ENCODE data around the gene CBARP.
"Not testable (repeated sequence)": the region's sequence is repeated elsewhere in the genome, so short reads cannot be mapped to it uniquely, and the experiment has no call there.

CBARP gene

GRCh38 chr19:1252821-1253513, 15.2 kb upstream of the CBARP start:
- peak; percentile 92 to 96 for DNase-seq (ENCODE audit: low read depth in 2 of 2)

DNA sequence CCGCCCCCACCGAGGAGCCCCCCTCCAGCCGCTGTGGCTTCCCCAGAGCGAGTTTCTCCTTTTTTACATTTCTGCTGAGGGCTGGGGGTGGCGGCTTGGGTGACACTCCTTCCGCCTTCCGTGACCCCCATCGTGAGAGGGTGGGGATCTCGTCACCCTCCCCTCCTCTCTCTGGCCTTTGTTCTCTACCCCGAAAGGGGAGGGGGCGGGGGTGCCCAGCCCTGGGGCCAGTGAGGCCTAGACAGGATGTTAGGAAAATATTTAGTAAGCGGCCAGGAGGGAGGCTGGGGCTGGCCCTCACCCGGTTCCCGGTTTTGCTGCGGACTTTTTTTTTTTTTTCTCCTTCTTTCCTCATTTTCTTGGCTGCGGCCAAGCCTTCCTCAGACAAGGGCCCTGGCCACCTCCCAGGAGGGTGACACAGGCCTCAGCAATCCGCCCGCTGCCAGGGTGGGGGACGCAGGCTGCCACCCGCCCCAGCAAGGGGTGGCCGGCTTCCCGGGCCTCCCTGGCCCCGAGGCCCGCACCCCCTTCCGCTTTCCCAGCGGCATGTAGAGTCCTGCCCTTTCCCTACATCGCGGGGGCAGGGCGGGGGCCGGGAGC, 14.5 kb upstream of the CBARP start:
- DNase-seq (ENCODE audit: low read depth in 2 of 2) = peak; percentile 75 to 78

DNA sequence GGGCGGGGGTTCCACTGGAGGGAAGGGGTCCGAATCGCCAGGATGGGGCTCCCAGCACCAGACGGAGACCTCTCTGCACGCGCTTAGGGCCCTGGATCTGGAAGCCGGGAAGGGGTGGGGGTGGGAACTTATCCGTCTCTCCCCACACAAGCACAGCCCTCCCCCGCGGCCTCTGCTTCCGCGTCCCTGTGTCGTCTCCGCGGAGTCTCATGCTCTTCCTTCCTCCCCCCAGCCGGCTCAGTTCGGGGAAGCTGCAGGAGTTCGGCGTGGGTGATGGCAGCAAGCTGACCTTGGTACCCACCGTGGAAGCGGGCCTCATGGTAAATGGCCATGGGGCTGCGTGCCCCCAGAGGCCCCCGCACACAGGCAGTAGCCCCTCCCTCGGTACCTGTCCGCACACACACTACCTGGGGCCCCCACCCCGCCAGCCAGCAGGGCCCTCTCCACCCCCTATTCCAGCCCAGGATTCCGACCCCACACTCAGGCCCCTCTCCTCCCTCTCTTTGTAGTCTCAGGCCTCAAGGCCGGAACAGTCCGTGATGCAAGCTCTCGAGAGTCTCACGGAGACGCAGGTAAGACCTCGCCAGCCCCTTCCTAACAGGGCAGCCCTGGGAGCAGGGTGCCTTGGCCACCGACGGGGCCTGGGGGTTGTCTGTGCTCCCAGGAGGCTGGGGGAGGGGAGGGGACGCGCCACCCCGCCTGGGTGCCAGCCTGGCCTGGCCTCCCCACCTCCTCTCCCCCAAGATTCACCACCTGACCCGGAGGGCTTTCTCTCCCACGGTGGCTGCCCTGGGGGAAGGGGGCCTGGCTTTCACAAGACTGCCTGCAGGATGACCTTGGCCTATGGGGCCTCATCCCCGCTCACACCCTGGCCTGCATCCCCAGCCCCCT, 13.8 kb upstream of the CBARP start:
- DNase-seq (ENCODE audit: low read depth in 2 of 2) = no peak

- no peak for DNase-seq (ENCODE audit: low read depth in 2 of 2)
Measured at GRCh38 chr19:1250437-1251260, 12.8 kb upstream of the CBARP start.

DNA sequence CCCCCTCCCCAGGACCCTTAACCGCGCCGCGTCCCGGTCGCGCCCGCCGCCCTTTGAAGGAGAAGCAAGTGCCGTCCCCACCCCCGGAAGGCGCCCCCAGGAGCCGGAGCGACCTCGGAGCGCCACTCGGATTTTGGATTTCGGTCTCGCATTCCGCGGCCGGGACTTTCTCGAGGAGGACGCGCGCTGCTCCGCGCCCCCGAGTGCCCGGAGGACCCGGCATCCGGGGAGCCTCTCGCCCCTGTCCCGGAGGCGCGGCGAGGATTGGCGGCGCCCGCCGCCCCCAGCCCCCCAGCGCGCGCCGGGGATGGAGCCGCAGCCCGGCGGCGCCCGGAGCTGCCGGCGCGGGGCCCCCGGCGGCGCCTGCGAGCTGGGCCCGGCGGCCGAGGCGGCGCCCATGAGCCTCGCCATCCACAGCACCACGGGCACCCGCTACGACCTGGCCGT, 12.2 kb upstream of the CBARP start:
- no peak for DNase-seq (ENCODE audit: low read depth in 2 of 2)

GRCh38 chr19:1249298-1249989, 11.6 kb upstream of the CBARP start:
- DNase-seq (ENCODE audit: low read depth in 2 of 2) = peak; percentile 94 to 95

GRCh38 chr19:1248786-1249297, 11.0 kb upstream of the CBARP start:
- DNase-seq (ENCODE audit: low read depth in 2 of 2) = peak in 1 of 2 experiments; percentile 56

- peak; percentile 68 to 71 for DNase-seq (ENCODE audit: low read depth in 2 of 2)
Measured at GRCh38 chr19:1248139-1248785, 10.5 kb upstream of the CBARP start, which contains the start of gene MIDN. MIDN (plus strand) TSS chr19:1248583; CDS start chr19:1250297, 1,714 bp downstream.

DNA sequence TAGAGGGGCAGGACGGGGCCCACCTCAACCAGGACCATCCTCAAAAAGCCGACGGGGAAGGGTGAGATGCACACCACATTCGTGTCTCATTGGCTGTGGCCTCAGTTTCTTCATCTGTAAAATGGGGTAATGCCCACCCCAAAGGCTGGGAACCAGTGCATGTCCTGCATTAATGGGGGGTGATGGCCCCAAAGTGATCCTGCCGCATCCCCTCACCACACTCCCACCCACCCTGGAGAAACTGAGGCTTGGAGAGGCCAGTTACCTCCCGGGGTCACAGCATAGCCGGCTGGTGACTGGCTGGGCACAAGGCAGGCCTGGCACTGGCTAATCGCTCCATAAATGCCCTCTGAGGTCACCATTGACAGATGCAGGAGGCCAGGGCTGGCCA, 9.9 kb upstream of the CBARP start:
- DNase-seq (ENCODE audit: low read depth in 2 of 2) = no peak

DNA sequence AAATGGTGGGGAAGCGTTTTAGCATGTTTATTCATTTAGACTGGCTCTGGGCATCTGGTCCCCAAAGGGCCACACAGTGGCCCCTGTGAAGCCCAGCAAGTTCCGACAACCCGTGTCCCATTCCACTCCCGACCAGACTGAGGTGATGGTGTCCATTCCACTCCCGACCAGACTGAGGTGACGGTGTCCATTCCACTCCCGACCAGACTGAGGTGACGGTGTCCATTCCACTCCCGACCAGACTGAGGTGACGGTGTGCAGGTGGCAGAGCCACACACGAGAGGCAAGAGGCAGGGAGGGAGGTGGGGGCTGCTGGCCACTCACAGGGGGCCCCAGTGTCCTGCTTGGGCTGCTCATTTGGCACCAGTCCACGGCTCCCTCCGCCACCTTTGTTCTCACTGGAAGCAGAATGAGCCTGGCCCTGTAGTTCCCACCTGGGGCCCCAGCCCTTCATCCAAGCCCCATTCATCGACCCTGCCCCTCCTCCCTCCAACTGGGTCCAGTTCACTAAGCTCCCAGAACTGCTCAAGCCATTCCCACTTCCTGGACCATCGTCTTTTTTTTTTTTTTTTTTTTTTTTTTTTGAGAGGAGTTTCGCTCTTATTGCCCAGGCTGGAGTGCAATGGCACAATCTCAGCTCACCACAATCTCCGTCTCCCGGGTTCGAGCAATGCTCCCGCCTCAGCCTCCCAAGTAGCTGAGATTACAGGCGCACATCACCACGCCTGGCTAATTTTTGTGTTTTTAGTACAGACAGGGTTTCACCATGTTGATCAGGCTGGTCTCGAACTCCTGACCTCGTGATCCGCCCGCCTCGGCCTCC, 8.7 kb upstream of the CBARP start:
- not testable (repeated sequence) for DNase-seq (ENCODE audit: low read depth in 2 of 2)

DNA sequence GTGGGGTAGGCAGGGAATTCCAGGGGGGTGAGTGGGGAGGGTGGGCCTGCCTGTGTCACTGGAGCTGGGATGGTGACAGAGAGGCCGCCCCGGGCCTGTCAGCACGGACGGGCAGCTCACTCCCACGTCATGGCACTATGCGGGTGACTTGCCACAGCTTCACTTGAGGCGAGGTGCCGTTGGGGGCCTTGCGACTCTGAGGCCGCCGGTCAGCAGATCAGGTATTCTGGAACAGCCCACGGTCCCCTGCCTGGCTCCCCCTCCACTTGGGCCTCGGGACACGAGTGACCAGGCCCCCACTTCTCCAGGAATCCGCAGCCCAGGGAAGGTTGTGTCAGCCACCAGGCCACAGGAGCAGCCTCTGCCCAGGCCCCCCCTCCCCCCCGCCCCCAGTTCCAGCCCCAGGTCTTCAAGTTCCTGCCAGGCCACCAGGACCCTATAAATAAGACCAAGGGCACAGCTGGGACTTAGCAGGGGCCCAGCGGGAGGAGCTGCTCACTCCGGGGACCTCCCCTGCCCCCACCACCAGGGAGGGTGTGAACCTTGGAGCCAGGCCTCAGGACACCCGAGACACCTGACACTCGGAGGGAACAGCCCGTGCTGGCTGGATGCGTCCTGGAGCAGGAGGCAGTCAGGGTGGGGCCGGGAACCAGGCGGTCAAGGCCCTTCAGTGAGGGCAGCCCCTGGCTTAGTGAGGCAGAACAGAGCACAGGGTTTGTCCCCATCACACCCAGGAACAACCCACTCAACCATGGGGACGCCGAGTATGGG, 7.9 kb upstream of the CBARP start:
- DNase-seq (ENCODE audit: low read depth in 2 of 2) = no peak

DNA sequence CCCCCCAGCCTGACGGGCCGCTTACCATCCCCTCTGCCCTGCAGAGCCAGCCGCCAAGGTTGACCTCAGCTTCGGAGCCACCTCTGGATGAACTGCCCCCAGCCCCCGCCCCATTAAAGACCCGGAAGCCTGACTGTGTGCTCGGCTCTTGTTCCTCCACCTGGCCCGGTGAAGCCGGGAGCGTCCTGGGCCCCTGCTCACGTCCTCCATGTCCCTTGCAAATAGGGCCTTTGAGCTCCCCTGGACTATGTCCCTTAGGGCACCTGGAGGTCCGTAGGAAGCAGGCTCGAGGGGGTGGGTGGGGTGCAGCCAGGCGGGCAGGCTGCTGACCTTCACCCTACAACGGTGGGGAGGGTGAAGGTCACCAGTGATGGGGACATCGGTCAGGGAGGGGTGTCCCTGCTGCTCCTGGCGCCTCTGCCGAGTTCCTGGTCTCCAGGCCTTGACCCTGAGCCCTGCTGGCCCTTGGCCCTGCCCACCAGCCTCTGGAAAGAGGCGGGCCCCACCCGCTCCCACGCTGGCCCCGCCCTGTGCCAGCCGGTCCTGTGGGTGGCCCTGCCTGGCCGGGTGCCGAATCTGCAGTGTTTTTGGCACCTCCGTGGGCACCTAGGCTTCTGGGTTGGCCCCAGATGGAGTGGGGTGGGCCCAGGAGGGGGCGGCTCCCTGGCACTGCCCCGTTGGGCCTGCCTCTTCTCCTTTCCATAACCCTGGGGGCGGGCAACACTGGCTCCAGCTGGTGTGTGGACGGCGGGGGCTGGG, 7.1 kb upstream of the CBARP start:
- no peak for DNase-seq (ENCODE audit: low read depth in 2 of 2)

DNA sequence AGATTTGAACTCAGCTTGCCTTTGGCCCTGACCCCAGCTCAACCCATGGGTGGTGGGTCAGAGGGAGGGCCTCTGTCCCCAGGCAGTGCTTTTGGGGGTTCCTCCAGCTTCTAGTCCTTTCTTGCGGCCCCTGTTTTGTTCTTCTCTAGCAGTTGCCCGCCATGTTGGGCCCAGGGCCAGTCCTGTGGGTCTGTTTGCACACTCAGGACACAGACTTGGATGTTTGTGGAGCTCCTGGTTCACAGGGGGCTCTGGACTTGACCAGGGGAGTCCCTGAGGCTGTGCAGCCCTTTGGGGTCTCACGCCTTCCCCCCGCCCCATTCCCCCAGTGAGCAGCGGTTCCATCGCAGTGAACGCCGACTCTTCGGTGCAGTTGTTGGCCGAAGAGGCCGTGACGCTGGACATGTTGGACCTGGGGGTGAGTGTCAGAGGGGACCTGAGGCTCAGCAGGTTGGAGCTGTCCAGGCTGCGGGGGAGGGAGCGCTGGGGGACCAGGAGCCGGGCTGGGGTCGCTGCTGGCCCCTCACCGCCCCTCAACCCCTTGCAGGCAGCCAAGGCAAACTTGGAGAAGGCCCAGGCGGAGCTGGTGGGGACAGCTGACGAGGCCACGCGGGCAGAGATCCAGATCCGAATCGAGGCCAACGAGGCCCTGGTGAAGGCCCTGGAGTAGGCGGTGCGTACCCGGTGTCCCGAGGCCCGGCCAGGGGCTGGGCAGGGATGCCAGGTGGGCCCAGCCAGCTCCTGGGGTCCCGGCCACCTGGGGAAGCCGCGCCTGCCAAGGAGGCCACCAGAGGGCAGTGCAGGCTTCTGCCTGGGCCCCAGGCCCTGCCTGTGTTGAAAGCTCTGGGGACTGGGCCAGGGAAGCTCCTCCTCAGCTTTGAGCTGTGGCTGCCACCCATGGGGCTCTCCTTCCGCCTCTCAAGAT, 6.2 kb upstream of the CBARP start:
- DNase-seq (ENCODE audit: low read depth in 2 of 2) = peak in 1 of 2 experiments; percentile 57

GRCh38 chr19:1241417-1242095, 3.8 kb upstream of the CBARP start, which contains the start of gene ATP5F1D:
ATP5F1D (plus strand) TSS chr19:1241751; CDS start chr19:1241851, 100 bp downstream.
- DNase-seq (ENCODE audit: low read depth in 2 of 2) = peak; percentile 81

DNA sequence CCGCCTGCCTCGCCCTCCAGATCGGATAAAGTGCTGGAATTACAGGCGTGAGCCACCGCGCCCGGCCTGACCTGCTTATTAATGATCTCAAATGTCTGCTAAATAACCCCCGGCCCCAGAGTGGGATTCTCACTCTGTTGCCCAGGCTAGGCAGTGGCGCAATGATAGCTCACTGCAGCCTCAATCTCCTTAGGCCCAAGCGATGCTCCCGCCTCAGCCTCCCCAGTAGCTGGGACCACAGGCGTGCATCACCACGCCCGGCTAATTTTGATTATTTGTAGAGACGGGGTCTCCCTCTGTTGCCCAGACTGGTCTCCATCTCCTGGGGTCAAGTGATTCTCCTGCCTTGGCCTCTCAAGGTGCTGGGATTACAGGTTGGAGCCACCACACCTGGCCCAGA, 3.1 kb upstream of the CBARP start:
- DNase-seq (ENCODE audit: low read depth in 2 of 2) = no peak

Measured in fibroblast of skin of left quadriceps (primary cell).